GM21786 (cell line): Measurements from ENCODE around the gene CCNYL1.
A peak's percentile ranks its signal among the peaks of the same experiment; 100 is the strongest.
"Not testable (repeated sequence)": the region's sequence is repeated elsewhere in the genome, so short reads cannot be mapped to it uniquely, and the experiment has no call there.

Source experiments
- ATAC-seq: cut with Tn5 transposase; IDR thresholded peaks from one replicate; pipeline ENCODE4 v1.9.1; 2021; ENCODE audit not compliant: unreplicated experiment

Gene CCNYL1

DNA sequence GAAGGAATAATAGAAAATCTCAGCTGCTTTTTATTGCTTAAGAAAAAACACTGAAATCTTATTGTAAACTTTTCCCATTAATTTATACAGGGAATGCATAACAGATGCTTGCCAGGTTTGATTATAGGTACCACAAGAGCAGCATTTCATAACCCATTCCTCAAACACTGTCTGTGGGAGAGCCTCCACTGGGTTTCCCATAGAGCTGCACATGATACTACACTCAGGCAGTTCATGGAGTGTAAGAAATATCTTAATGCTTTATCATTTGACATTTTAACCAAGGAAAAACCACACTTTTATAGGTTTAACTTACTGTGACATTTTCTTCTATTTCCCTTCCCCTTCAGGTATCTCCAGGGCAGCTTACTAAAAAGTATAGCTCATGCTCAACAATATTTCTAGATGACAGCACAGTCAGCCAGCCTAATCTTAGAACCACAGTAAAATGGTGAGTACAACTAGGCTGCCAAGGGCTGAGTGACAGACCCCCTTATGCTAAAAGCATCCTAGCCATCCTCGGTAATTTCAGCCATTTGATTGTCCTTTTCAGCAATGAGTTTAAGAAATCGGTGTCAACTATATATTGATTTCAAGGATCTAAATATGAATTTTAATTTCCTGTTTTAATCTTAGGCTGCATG is 22.3 kb downstream of the CCNYL1 start:
- ATAC-seq = no peak

DNA sequence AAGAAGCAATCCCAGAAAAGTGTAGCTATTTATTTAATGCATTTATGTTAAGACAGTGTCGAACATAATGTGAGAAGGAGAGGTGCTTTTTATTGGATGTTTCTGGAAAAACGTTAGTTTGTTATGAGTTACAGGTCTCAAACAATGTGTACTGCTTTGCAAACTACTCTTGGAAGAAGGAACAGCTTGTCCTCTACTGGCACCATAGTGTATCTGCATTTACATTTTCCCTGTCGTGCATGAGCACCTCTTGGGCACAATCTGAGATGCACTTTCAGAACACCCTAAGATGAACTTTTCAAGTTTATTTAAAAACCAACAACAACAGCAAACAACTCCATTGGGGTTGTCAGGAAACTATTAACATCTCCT is 22.8 kb downstream of the CCNYL1 start:
- ATAC-seq = peak; percentile 43

DNA sequence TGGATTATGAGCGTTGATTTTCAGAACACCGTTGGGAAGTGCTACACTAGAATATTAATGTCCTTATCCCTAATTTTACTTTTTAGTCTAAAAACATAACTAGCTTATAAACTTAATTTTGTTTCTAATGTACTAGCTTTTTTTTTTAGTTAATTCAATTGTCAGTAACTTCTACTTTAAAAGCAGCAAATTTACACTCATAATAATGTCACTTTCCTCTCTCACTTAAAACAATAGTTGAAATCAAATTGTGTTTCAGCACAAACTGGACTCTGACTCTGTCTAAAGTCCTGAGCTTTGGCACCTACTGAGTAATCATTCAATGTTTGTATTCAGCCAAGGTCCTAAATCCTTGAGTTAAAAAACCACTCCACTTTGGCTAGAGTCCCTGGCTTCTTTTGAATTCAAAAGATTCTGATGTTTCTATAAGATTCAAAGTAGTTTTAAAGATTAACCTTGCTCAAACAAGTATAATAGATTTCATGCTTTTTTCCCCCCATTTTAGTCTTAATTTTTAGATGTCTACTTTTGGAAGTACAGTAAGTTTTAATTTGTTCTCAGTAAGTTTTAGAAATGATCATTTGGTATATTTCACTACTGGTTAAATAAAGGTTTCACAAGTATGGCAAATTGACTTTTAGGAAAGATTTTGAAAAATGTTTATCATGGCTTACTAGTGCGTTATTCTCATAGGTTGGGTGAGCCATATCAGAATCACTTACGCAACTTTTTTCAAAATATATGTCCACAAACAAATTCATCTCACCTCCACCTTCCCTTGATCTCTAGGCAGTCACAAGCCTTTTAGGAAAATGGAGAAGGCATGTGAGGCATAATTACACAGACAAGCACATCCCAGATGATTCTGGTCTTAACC is 23.4 kb downstream of the CCNYL1 start:
- no peak for ATAC-seq

DNA sequence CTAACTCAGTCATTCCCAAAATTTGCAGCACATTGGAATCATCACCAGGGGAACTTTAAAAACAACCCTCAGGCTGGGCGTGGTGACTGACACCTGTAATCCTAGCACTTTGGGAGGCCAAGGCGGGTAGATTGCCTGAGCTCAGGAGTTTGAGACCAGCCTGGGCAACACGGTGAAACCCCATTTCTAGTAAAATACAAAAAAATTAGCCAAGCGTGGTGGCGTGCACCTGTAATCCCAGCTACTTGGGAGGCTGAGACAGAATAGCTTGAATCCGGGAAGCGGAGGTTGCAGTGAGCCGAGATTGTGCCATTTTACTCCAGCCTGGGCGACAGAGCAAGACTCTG is 24.0 kb downstream of the CCNYL1 start:
- not testable (repeated sequence) for ATAC-seq

DNA sequence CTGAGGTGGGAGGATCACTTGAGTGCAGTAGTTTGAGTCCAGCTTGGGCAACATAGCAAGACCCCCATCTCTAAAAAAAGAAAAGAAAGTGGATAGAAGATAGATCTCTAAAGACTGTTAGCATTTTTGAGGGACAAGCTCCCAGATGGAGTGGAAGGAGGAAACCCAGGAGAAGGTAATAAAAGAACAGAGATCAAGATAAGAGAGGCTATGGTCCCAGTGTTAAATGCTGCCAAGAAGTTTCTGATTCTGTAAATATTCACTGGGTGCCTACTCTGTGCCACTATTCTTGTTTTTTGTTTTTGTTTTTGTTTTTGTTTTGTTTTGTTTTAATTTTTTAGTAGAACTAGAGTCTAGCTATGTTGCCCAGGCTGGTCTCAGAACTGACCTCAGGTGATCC is 32.1 kb downstream of the CCNYL1 start:
- ATAC-seq = no peak

DNA sequence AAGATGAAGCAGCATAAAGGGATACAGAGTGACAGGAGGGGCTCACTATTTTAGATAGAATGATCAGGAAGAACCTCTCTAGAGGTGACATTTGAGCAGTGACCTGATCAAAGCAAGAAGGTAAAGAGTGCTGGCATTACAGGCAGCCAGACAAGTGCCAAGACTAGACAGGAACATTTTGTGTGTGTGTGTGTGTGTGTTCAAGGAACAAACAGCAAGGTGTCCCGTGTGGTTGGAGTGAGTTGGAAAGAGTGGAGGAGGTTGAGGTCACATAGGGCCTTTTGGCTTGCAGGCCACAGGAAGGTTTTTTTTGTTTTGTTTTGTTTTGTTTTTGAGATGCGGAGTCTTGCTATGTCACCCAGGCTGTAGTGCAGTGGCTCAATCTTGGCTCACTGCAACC is 32.6 kb downstream of the CCNYL1 start:
- ATAC-seq = no peak

DNA sequence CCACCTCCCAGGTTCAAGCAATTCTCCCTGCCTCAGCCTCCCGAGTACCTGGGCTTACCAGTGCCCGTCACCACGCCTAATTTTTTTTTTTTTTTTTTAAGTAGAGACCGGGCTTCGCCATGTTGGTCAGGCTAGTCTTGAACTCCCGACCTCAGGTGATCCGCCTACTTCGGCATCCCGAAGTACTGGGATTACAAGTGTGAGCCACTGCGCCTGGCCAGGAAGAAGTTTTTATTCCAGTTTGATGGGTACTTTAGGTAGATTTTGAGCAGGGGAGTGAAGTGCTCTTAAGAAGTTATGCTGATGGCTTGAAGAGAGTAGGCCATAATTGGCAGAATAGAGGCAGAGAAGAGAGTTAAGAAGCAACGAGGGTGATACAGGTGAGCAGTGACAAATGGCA is 33.0 kb downstream of the CCNYL1 start:
- no peak for ATAC-seq

DNA sequence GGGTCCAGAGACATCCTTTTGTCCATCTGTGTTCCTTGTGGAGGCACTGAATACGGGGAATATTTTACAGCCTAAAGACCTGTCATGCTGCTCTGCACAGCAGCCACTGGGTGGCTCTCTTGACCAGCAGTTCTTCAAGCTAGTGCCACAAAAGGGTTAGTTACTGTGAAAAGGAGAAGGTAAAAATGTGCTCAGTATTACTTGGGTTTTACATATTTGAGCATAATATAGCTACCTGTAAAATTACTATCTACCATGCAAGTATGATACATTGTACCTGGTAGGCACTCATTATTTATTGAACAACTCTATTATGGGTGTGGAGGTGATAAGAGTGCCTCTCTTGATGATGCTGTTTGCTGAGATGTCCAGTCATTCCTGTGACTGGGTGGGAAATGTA is 34.7 kb downstream of the CCNYL1 start:
- peak; percentile 83 for ATAC-seq

DNA sequence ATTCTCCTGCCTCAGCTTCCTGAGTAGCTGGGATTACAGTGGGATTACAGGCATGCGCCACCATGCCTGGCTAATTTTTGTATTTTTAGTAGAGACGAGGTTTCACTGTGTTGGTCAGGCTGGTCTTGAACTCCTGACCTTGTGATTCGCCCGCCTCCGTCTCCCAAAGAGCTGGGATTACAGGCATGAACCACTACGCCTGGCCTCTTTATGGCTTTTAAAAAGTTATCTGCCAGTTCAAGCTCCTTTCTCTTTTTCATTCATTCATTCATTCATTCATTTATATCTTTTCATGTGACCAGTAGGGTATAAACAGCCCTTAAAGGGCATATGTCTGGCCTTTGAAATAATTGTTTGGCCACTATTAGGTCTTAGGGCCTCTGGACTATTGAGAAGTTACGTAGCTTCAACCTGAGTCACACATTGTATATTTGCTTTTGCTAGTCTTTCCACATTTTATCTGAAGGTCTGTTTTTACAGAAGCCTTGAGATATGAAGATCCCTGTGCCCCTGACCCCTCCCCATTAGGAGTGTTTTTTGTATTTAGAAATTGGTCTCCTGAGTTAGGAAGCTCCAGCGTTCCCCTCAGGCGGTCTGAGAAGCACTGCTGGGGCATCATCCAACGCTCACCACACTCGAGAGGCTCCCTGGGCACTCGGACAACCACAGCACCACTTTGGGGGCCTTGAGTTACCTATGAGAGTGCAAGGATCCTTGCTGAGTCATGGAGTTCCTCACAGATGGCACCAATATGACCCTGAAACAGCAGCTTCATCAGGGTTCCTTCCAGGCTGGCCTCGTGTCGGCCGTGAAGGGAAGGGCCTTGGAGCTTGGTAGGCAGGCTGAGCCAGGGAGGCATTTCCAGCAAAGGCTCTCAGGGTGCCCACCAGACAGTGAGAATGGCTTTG is 36.5 kb downstream of the CCNYL1 start:
- ATAC-seq = no peak

DNA sequence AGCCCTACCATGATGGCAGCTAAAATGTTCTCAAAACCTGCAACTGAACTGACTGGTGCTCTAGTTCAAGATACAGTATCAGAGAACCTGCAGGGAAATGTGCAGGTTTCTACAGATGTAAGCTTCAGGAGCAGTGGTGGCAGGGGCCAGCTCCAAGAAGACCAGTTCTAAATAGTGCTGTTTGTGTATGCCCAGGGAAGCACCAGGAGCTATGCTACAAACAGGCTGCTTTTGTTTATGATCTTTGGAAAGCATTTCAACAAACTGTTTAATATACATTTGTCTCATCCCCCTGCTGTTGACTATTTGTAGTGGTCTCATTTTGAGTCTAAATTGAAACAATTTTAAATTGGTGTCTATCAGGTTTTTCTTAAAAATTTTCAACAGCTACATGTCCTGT is 37.6 kb downstream of the CCNYL1 start:
- no peak for ATAC-seq

DNA sequence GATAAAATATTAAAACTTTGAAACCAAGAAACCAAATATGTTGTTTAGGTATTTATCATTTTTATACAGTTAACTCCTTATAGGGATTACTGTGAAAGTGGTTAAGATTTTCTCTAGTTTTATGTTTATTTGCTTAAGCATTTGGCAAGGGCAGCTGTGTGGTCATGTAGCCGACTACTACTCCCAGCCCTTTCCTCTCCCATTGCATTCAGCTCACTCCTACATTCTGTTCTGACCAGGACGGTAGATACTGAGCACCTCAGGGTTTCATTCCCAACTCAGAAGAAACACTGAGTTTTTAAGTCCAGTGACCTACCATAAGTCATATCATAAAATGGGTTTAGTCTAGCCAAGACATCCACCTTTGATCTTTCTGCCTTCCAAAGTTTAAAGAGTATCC is 38.4 kb downstream of the CCNYL1 start:
- ATAC-seq = no peak

DNA sequence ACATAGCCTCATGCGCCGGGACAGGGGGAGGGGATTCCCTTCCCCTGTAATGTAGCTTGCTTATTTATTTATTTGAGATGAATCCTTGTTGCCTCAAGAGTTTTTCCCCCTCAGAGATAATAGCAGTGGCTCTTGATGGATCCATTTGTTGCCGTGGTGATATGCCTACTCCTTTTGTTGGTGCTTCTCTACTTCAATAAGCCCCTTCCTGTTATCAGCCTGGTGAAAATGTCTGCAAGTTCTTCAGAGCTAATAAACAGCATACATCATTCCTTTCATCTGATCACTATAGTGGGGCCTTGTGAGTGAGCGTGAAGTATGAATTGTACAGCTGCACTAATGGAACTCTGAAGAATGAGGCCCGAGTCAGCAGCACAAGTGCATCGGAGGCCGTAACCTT is 38.9 kb downstream of the CCNYL1 start:
- ATAC-seq = no peak

DNA sequence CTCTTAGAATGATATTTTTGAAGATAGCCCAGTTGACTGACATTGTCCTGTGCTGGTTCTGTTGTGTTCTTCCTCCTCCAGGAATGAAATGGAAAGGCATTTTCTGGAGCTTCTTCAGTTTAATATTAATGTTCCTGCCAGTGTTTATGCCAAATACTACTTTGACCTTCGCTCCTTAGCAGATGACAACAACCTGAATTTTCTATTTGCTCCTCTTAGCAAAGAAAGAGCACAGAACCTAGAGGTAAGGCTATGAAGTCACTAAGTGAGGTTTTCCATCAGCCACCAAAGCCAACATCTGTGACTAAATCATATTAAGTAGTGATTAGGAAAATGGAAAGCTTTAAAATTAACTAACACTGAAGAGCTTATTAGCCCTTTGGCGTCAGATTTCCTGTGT is 39.4 kb downstream of the CCNYL1 start:
- ATAC-seq = no peak

DNA sequence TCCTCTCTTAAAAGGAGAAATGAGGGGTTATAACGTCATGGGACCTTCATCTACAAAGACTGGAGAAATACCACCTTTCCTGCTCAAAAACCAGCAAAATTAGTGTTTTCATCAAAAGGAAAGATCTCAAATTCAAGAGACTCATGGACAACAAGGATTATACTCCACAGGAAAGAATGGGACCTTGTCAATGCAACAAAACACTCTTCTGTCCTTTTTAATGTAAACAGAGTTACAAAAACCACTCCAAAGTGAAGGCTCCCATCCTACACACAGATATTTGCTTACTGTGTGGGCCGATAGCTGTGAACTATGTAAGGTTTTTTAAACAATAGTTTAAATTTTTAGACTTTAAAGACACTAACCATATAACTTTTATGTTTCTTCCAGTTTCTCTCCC is 42.2 kb downstream of the CCNYL1 start:
- not testable (repeated sequence) for ATAC-seq

DNA sequence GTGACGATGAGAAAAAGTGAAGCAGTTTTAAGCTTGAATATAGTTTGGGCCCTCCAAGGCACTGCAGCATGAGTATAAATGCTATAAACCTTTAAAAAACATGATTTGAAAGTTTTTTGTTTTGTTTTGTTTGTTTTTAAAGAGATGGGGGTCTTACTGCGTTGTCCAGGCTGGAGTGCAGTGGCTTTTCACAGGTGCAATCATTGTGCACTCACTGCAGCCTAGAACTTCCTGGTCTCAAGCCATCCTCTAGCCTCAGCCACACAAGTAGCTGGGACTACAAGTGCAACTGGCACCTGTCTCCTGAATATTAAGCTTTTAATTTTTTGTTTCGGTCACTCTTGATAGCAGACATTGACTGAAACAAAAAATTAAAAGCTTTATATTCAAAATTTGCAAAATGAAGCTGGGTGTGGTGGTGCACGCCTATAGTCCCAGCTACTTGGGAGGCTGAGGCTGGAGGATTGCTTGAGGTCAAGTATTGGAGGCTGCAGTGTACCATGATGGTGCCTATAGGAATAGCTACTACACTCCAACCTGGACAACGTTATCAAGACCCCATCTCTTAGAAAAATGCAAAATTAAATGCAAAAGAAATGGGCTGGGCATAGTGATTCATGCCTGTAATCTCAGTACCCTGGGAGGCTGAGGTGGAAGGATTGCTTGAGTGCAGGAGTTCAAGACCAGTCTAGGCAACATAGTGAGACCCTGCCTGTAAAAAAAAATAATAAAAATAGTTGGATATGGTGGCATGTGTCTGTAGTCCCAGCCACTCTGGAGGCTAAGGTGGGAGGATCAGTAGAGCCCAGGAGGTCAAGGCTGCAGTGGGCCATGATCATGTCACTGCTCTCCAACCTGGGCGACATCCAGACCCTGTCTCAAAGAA is 43.3 kb downstream of the CCNYL1 start:
- no peak for ATAC-seq

DNA sequence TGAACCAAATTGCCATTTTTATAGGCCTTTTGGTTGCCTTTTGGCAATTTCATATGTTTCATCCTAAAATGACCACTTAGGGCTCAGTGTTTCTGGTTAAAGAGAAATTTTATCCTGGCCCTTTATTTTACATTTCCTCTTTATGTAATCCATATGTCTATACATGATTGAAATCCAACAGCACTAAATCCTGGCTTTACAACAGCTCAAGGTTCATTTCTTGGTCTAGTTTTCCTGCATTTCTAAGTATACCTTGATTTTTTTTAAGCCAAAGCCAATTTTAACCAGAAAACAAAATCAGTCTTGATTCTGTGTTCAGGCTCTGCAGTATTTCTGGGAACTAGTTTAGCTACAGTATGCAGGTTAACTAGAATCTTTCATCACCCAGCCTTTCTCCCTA is 46.6 kb downstream of the CCNYL1 start:
- ATAC-seq = no peak

DNA sequence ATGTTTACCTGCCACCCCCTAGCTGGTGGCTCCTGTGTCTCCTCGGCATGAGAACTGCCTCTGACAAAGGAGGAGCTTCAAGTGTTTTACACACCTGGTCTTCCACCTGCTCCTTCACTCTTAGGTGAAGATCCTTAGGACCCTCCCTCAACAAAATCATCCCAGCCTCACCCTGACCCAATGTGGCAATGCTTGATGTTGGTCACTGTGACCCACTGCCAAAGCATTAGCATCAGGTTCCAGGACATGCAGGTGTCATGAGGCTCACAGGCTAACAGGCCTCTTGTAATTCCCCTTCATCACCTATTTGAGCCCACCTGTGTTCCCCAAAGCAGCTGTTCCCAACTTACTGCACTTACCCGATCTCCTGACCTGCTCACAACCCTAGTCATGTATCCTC is 48.5 kb downstream of the CCNYL1 start:
- ATAC-seq = no peak

DNA sequence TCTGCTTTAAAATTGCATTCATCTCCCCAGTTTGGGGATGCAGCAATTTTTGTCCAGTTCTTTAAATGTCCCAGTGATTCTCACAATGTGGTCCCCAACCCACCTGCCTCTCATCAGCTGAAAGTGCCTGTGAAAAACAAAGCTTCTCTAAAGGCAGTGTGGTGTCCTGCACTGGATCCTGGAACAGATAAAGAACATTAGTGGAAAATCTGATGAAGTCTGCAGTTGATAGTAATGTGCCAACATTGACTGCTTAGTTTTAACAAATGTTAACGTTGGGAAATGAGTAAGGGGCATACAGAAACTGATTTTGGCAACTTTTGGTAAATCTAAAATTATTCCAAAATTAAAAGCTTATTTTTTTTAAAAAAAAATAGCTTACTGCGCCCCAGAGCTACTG is 49.0 kb downstream of the CCNYL1 start:
- ATAC-seq = no peak

DNA sequence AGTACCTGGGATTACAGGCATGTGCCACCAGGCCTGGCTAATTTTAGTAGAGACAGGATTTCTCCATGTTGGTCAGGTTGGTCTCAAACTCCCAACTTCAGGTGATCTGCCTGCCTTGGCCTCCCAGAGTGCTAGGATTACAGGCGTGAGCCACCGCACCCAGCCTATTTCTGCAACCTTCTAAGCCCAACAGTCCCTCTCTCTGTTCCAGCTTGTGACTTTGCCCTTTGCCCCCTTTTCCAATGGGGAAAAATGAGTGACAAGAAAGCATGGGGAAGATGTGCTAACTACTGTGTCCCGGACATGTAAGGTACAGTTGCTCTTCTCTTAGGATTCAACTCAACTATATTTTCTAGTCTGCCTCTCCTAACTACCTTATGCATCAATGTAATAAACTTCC is 50.0 kb downstream of the CCNYL1 start:
- not testable (repeated sequence) for ATAC-seq

DNA sequence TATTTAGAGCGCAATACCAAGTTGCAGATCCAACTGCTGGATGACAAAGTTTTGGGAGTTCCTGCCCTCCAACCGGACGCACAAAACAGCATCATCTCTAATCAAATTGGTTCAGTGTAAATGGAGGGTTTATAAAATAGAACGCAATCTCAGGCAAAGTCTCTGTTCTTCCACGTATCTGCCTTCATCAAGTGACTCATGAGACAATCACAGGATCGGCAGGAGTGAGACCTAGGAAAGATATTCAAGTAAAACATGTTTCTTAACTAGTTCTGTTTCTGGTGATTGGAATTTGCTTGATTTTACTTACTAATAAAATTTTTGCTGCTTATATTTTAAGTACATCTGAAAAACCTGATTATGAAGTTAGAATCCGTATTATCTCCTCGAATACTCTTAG is 50.7 kb downstream of the CCNYL1 start:
- no peak for ATAC-seq
